RWPE1 (cell line): Measurements from ENCODE around the gene VWCE.
"Not testable (repeated sequence)": the region's sequence is repeated elsewhere in the genome, so short reads cannot be mapped to it uniquely, and the experiment has no call there.

Experiments used
- CTCF ChIA-PET: fragments of 350-600 bp; sonication (Branson Sonifier 250); formaldehyde crosslinking; extraction: SDS; loops from one replicate; lab custom pipeline; 2021; lab: Yijun Ruan, JAX
- POLR2A ChIA-PET: fragments of 400-600 bp; formaldehyde crosslinking; extraction: SDS; loops from one replicate; lab custom pipeline; 2020; ENCODE audit warnings: antibody characterized with exemption; ENCODE audit not compliant: low non-redundant PET; lab: Yijun Ruan, JAX
- DNase-seq: peaks from one replicate; pipeline ENCODE4 v3.0.0; 2012; ENCODE audit warnings: low spot score
- H3K27ac ChIP-seq: fragments of 450-650 bp; 2 replicates; pipeline ENCODE4 v1.5.1; 2017
- CTCF ChIP-seq: fragments of 450-650 bp; conservative IDR thresholded peaks from 2 replicates; pipeline ENCODE4 v1.5.1; 2017; ENCODE audit warnings: low read depth, mild to moderate bottlenecking

The VWCE gene

GRCh38 chr11:61254403-61255025 is 40.6 kb downstream of the VWCE start:
- H3K27ac ChIP-seq = no peak overlapping the region
- CTCF ChIA-PET = interaction anchor here (0.5 to 1.8 kb wide), 11 partner anchors 8 to 211 kb away, joined by 3 to 15 read pairs (median 3); partner anchors contain the start of gene VWCE
- DNase-seq = peak; percentile 67
- POLR2A ChIA-PET = no interaction called here
- TF ChIP-seq CTCF = peak; percentile 72

GRCh38 chr11:61252332-61252731 is 42.8 kb downstream of the VWCE start:
- not testable (repeated sequence) for H3K27ac ChIP-seq, DNase-seq
- ChIA-PET POLR2A (interaction anchor here (0.6 kb wide), 1 partner anchor 26 kb away, joined by 3 read pairs; no protein-coding TSS in a partner anchor), CTCF (interaction anchor here (0.6 kb wide), 1 partner anchor 385 kb away, joined by 5 read pairs; no protein-coding TSS in a partner anchor)

GRCh38 chr11:61250796-61251765 is 44.0 kb downstream of the VWCE start:
- H3K27ac ChIP-seq, DNase-seq, POLR2A ChIA-PET: not testable (repeated sequence)
- CTCF ChIA-PET = interaction anchor here (0.6 to 1.0 kb wide), 2 partner anchors 43 to 132 kb away, joined by 3 read pairs; no protein-coding TSS in a partner anchor

GRCh38 chr11:61249201-61249600 is 45.9 kb downstream of the VWCE start:
- DNase-seq, H3K27ac ChIP-seq, POLR2A ChIA-PET, CTCF ChIA-PET: not testable (repeated sequence)

- POLR2A ChIA-PET, CTCF ChIA-PET, DNase-seq, H3K27ac ChIP-seq: not testable (repeated sequence)
These were observed 47.0 kb downstream of the VWCE start for GRCh38 chr11:61248071-61248470.

- CTCF ChIA-PET, DNase-seq, POLR2A ChIA-PET, H3K27ac ChIP-seq: not testable (repeated sequence)
These were observed 49.7 kb downstream of the VWCE start for GRCh38 chr11:61245284-61245964.

- CTCF ChIA-PET, DNase-seq, POLR2A ChIA-PET, H3K27ac ChIP-seq: not testable (repeated sequence)
These were observed 53.6 kb downstream of the VWCE start for GRCh38 chr11:61241526-61241925.

- DNase-seq, H3K27ac ChIP-seq, CTCF ChIA-PET, POLR2A ChIA-PET: not testable (repeated sequence)
These were observed 54.2 kb downstream of the VWCE start, which contains the start of gene PGA5 for GRCh38 chr11:61240875-61241274. Gene PGA5, plus strand, starts transcription at chr11:61241175. Its CDS starts 52 bp downstream, at chr11:61241227.

GRCh38 chr11:61240288-61240687 is 54.8 kb downstream of the VWCE start:
- POLR2A ChIA-PET, CTCF ChIA-PET: not testable (repeated sequence)

GRCh38 chr11:61237130-61237529 is 58.0 kb downstream of the VWCE start:
- POLR2A ChIA-PET, CTCF ChIA-PET, H3K27ac ChIP-seq, DNase-seq: not testable (repeated sequence)

More at GRCh38 chr11:61240288-61240687, 54.8 kb downstream of the VWCE start:
- H3K27ac ChIP-seq, DNase-seq: not testable (repeated sequence)

- H3K27ac ChIP-seq, POLR2A ChIA-PET, CTCF ChIA-PET, DNase-seq: not testable (repeated sequence)
These were observed 62.5 kb downstream of the VWCE start for GRCh38 chr11:61232548-61233145.

GRCh38 chr11:61231585-61231984 is 63.5 kb downstream of the VWCE start:
- DNase-seq, POLR2A ChIA-PET, CTCF ChIA-PET: not testable (repeated sequence)

GRCh38 chr11:61231033-61231432 is 64.1 kb downstream of the VWCE start:
- POLR2A ChIA-PET, DNase-seq, CTCF ChIA-PET: not testable (repeated sequence)

More at GRCh38 chr11:61231585-61231984, 63.5 kb downstream of the VWCE start:
- not testable (repeated sequence) for H3K27ac ChIP-seq

GRCh38 chr11:61229458-61229857 is 65.7 kb downstream of the VWCE start:
- CTCF ChIA-PET, H3K27ac ChIP-seq, DNase-seq, POLR2A ChIA-PET: not testable (repeated sequence)

More at GRCh38 chr11:61231033-61231432, 64.1 kb downstream of the VWCE start:
- not testable (repeated sequence) for H3K27ac ChIP-seq
